Mesendoderm (in vitro differentiated cells): ENCODE measurements around the gene GOLIM4.
"Not testable (repeated sequence)": the region's sequence is repeated elsewhere in the genome, so short reads cannot be mapped to it uniquely, and the experiment has no call there.

ENCODE experiments used
- DNase-seq: peaks from one replicate; pipeline ENCODE4 v3.0.0; 2013
- H2AK5ac ChIP-seq: 2 replicates; pipeline ENCODE4 v1.6.1; 2013; ENCODE audit warnings: low read length, inconsistent platforms
- H2BK120ac ChIP-seq: 2 replicates; pipeline ENCODE4 v1.6.1; 2013; ENCODE audit warnings: low read depth, mild to moderate bottlenecking, low read length, moderate library complexity, mixed read lengths
- H2BK15ac ChIP-seq: replicated peaks from 2 replicates; pipeline ENCODE4 v1.6.1; 2013; ENCODE audit warnings: low read depth, mild to moderate bottlenecking, moderate library complexity
- H2BK5ac ChIP-seq: 2 replicates; pipeline ENCODE4 v1.6.1; 2013; ENCODE audit warnings: low read length, inconsistent platforms
- H3K18ac ChIP-seq: 2 replicates; pipeline ENCODE4 v1.6.1; 2013; ENCODE audit warnings: mild to moderate bottlenecking, low read length, mixed read lengths
- H3K23ac ChIP-seq: one replicate; pipeline ENCODE4 v1.6.1; 2013; ENCODE audit warnings: low read length
- H3K27ac ChIP-seq: 2 replicates; pipeline ENCODE4 v1.5.1; 2013; ENCODE audit warnings: low read depth, mild to moderate bottlenecking, inconsistent platforms, low read length, moderate library complexity
- H3K27me3 ChIP-seq: 2 replicates; pipeline ENCODE4 v1.6.1; 2013; ENCODE audit warnings: low read length, control low read depth, mild to moderate bottlenecking, inconsistent platforms; ENCODE audit not compliant: insufficient read depth, poor library complexity
- H3K36me3 ChIP-seq: 2 replicates; pipeline ENCODE4 v1.6.1; 2013; ENCODE audit warnings: low read length, inconsistent platforms; ENCODE audit not compliant: control insufficient read depth, insufficient read depth
- H3K4ac ChIP-seq: one replicate; pipeline ENCODE4 v1.6.1; 2013; ENCODE audit warnings: low read depth, mild to moderate bottlenecking, low read length, moderate library complexity
- H3K4me1 ChIP-seq: 2 replicates; pipeline ENCODE4 v1.6.1; 2013; ENCODE audit warnings: low read depth, low read length, inconsistent platforms; ENCODE audit not compliant: control insufficient read depth
- H3K4me2 ChIP-seq: 2 replicates; pipeline ENCODE4 v1.6.1; 2013; ENCODE audit warnings: low read length
- H3K4me3 ChIP-seq: 2 replicates; pipeline ENCODE4 v1.5.1; 2013; ENCODE audit warnings: mild to moderate bottlenecking, low read length
- H3K56ac ChIP-seq: one replicate; pipeline ENCODE4 v1.6.1; 2013; ENCODE audit warnings: low read length
- H3K79me1 ChIP-seq: 2 replicates; pipeline ENCODE4 v1.6.1; 2013; ENCODE audit warnings: low read length, inconsistent platforms
- H3K79me2 ChIP-seq: 2 replicates; pipeline ENCODE4 v1.6.1; 2013; ENCODE audit warnings: mild to moderate bottlenecking, low read length; ENCODE audit not compliant: control insufficient read depth, insufficient read depth
- H3K9ac ChIP-seq: 2 replicates; pipeline ENCODE4 v1.6.1; 2013; ENCODE audit warnings: low read length, inconsistent platforms
- H4K5ac ChIP-seq: one replicate; pipeline ENCODE4 v1.6.1; 2013; ENCODE audit warnings: low read length
- H4K8ac ChIP-seq: one replicate; pipeline ENCODE4 v1.6.1; 2013; ENCODE audit warnings: low read depth, mild to moderate bottlenecking, control low read depth, low read length, moderate library complexity
- WGBS: extraction: QIAGEN DNeasy Blood & Tissue Kit; methylation state at CpG from one replicate; pipeline ENCODE4 v1.1.7; 2013; ENCODE audit warnings: low lambda C conversion rate, missing lambda C conversion rate; ENCODE audit not compliant: insufficient coverage; ENCODE audit errors: extremely low coverage; 5-methylcytosine and 5-hydroxymethylcytosine counted together

The GOLIM4 gene

GRCh38 chr3:168061332-168061996, 34.3 kb downstream of the GOLIM4 start:
- no peak overlapping the region for H4K8ac ChIP-seq
- no CpG with 5 or more reads among the region's 5 CpGs for WGBS
- no peak for DNase-seq

GRCh38 chr3:168060317-168060716, 35.4 kb downstream of the GOLIM4 start:
- H3K4me3 ChIP-seq, result no peak overlapping the region
- no peak overlapping the region for H4K5ac ChIP-seq
- H3K27me3 ChIP-seq, result no peaks in the 10 kb centered on the region
- no peak overlapping the region for H3K27ac ChIP-seq
- H2AK5ac ChIP-seq, result no peak overlapping the region
- H3K4me2 ChIP-seq, result no peak overlapping the region
- no peak overlapping the region for H2BK120ac ChIP-seq
- no peak overlapping the region for H3K56ac ChIP-seq
- H4K8ac ChIP-seq, result no peak overlapping the region
- H3K18ac ChIP-seq, result no peak overlapping the region
- H2BK15ac ChIP-seq, result no peak overlapping the region
- WGBS, result no CpG with 5 or more reads among the region's 3 CpGs
- peaks cover 7% of the 10 kb centered on the region for H3K79me1 ChIP-seq
- H3K79me2 ChIP-seq, result peaks cover 6% of the 10 kb centered on the region
- no peak overlapping the region for H3K9ac ChIP-seq
- no peaks in the 10 kb centered on the region for H3K4me1 ChIP-seq
- DNase-seq, result no peak
- H2BK5ac ChIP-seq, result no peak overlapping the region
- H3K23ac ChIP-seq, result no peak overlapping the region
- H3K36me3 ChIP-seq, result no peaks in the 10 kb centered on the region
- H3K4ac ChIP-seq, result no peak overlapping the region

More at GRCh38 chr3:168061332-168061996, 34.3 kb downstream of the GOLIM4 start:
- Histone ChIP-seq H3K27me3 (no peaks in the 10 kb centered on the region), H3K4me1 (no peaks in the 10 kb centered on the region), H2BK120ac (no peak overlapping the region), H2BK15ac (no peak overlapping the region), H3K56ac (no peak overlapping the region), H2BK5ac (no peak overlapping the region), H3K79me1 (peaks cover 10% of the 10 kb centered on the region), H3K18ac (no peak overlapping the region), H3K9ac (no peak overlapping the region), H3K27ac (no peak overlapping the region), H2AK5ac (no peak overlapping the region), H3K23ac (no peak overlapping the region), H3K36me3 (no peaks in the 10 kb centered on the region), H4K5ac (no peak overlapping the region), H3K79me2 (peaks cover 6% of the 10 kb centered on the region), H3K4ac (no peak overlapping the region), H3K4me3 (no peak overlapping the region), H3K4me2 (no peak overlapping the region)

DNA sequence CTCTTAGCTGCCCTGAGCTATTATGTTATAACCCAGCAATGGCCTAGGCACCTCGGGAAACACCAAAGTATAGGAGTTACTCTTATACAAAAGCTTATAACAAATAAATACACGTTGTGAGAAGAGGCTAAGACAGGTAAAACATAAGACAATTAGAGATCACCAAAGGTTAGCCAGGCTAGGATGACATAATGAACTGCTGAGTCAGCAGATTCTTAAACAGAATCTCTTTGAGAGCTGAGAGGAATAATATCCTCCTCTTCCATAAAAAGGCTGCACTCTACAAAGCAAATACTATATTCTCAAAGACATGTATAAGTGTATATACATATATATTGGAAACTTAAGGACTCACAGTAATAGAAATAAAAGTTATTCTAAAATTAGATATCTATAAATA, 37.2 kb downstream of the GOLIM4 start:
- no peaks in the 10 kb centered on the region for H3K4me1 ChIP-seq
- no peak for DNase-seq
- H3K27me3 ChIP-seq, result no peaks in the 10 kb centered on the region
- H3K27ac ChIP-seq, result no peak overlapping the region
- H3K79me2 ChIP-seq, result peaks cover 8% of the 10 kb centered on the region
- H4K8ac ChIP-seq, result no peak overlapping the region
- H3K4me2 ChIP-seq, result no peak overlapping the region
- H2AK5ac ChIP-seq, result no peak overlapping the region
- no peak overlapping the region for H3K23ac ChIP-seq
- no peak overlapping the region for H3K4ac ChIP-seq
- no CpG with 5 or more reads among the region's 2 CpGs for WGBS
- H3K56ac ChIP-seq, result no peak overlapping the region
- no peaks in the 10 kb centered on the region for H3K36me3 ChIP-seq
- no peak overlapping the region for H3K4me3 ChIP-seq
- no peak overlapping the region for H2BK120ac ChIP-seq
- no peak overlapping the region for H3K18ac ChIP-seq
- H2BK5ac ChIP-seq, result no peak overlapping the region
- no peak overlapping the region for H3K9ac ChIP-seq
- H4K5ac ChIP-seq, result no peak overlapping the region
- H2BK15ac ChIP-seq, result no peak overlapping the region
- peaks cover 8% of the 10 kb centered on the region for H3K79me1 ChIP-seq

DNA sequence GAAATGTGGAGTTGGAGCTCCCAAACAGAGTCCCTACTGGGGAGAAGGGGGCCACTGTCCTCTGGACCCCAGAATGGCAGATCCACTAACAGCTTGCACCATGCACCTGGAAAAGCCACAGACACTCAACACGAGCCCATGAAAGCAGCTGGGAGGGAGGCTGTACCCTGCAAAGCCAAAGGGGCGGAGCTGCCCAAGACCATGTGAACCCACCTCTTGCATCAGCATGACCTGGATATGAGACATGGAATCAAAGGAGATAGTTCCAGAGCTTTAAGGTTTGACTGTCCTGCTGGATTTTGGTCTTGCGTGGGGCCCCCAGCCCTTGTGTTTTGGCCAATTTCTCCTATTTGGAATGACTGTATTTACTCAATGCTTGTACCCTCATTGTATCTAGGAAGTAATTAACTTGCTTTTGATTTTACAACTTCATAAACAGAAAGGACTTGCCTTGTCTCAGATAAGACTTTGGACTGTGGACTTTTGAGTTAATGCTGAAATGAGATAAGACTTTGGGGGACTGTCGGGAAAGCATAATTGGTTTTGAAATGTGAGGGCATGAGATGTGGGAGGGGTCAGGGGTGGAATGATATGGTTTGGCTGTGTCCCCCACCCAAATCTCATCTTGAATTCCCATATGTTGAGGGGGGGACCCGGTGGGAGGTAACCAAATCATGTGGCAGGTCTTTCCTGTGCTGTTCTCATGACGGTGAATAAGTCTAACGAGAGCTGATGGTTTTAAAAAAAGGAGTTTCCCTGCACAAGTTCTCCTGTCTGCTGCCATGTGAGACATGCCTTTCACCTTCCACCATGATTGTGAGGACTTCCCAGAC, 39.1 kb downstream of the GOLIM4 start:
- WGBS, result no CpG with 5 or more reads among the region's 7 CpGs
- H2AK5ac ChIP-seq, result not testable (repeated sequence)

GRCh38 chr3:168054447-168054846, 41.3 kb downstream of the GOLIM4 start:
- no peaks in the 10 kb centered on the region for H3K4me1 ChIP-seq
- no peak overlapping the region for H3K27ac ChIP-seq
- H3K56ac ChIP-seq, result no peak overlapping the region
- no peak overlapping the region for H3K4ac ChIP-seq
- no peak overlapping the region for H2BK15ac ChIP-seq
- H3K79me2 ChIP-seq, result peaks cover 9% of the 10 kb centered on the region
- H3K4me2 ChIP-seq, result no peak overlapping the region
- H3K79me1 ChIP-seq, result peaks cover 12% of the 10 kb centered on the region
- H4K8ac ChIP-seq, result no peak overlapping the region
- no peak overlapping the region for H2BK5ac ChIP-seq
- H4K5ac ChIP-seq, result no peak overlapping the region
- no peaks in the 10 kb centered on the region for H3K36me3 ChIP-seq
- no peak overlapping the region for H3K18ac ChIP-seq
- no peak overlapping the region for H2BK120ac ChIP-seq
- no peaks in the 10 kb centered on the region for H3K27me3 ChIP-seq
- H3K4me3 ChIP-seq, result no peak overlapping the region
- 100% methylated on average over 1 of the region's 5 CpGs for WGBS
- no peak overlapping the region for H2AK5ac ChIP-seq
- no peak overlapping the region for H3K9ac ChIP-seq
- no peak overlapping the region for H3K23ac ChIP-seq
- DNase-seq, result no peak

More for the DNA sequence above, 39.1 kb downstream of the GOLIM4 start:
- H3K23ac ChIP-seq, H3K9ac ChIP-seq, H3K36me3 ChIP-seq, H4K5ac ChIP-seq, H3K27ac ChIP-seq, H3K4ac ChIP-seq, H3K4me1 ChIP-seq, H4K8ac ChIP-seq, H3K79me1 ChIP-seq, H3K79me2 ChIP-seq, H2BK120ac ChIP-seq, H2BK5ac ChIP-seq, H3K4me3 ChIP-seq, H2BK15ac ChIP-seq, H3K56ac ChIP-seq, H3K18ac ChIP-seq, DNase-seq, H3K27me3 ChIP-seq, H3K4me2 ChIP-seq: not testable (repeated sequence)
